ENCODE measurements around the gene CD300LD.
"Not testable (repeated sequence)": the region's sequence is repeated elsewhere in the genome, so short reads cannot be mapped to it uniquely, and the experiment has no call there.

CD300LD gene

GRCh38 chr17:74569020-74570003 lies 22.8 kb downstream of the CD300LD start:
- no peak for DNase-seq

DNA sequence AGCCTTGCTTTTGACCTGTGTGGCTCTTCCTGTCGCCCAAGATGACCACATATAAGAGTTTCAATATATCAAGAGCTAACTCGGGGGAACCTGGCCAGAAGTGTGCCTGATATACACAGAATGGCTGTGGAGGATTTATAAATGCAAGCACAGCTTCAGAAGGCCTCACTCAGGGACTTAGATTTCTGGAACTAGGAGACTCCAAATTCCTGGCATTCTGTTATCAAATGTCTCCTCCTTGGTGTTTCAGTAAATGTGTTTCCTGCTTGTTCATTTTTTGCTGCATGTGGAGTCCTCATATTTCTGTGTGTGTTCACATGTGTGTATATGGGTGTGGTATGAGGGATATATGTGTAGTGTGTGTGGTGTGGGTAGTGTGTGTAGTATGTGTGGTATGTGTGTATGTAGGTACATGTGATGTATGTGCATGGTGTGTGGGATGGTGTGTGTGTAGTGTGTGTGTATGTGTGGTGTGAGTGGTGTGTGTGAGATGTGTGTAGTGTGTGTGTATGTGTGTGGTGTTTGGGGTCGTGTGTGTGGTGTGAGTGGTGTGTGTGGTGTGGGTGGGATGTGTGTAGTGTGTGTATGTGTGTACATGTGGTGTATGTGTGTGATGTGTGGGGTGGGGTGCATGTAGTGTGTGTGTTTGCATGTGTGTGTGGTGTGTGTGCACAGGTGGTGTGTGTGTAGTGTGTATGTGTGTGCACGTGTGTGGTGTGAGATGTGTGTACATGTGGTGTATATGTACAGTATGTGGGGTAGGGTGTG lies 23.8 kb downstream of the CD300LD start:
- DNase-seq: no peak

DNA sequence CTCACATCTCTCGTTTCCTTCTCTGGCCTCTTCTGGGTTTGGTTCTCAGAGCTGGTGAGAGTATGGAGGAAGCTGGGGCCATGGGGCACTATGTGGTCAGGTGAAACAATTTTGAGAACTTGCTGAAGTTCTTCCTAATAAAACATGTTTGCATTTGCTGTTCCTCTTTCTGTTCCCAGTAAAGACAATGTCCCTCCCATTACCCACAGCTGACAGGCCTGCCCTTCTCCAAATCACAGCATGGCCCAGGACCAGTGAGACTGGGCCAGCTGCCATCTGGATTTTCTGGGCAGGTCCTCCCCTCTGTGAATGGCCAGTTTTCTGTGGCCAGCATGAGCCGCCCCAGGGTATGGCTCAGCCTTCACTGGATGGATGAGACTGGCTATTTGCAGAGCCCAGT lies 24.7 kb downstream of the CD300LD start, which contains the start of gene CD300H:
Gene CD300H, minus strand, starts transcription at position 113 of the 400 bp plus-strand sequence.
- DNase-seq: no peak

- DNase-seq: peak in 1 of 2 experiments; percentile 61
Measured at GRCh38 chr17:74566132-74566753, 25.8 kb downstream of the CD300LD start.

GRCh38 chr17:74565126-74565525 lies 27.0 kb downstream of the CD300LD start:
- no peak for DNase-seq

DNA sequence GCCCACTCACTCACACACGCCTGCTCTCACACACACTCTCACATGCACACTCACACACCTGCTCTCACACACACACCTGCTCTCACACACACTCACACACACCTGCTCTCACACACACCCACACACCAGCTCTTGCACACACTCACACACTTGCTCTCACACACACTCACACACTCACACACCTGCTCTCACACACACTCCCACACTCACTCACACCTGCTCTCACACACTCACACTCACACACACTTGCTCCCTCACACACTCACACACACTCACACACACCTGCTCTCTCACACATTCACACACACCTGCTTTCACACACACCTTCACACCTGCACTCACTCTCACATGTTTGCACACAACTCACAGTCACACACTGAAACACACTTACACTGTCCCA lies 28.7 kb downstream of the CD300LD start:
- no peak for DNase-seq

- DNase-seq: no peak
Measured at GRCh38 chr17:74561586-74561985, 30.5 kb downstream of the CD300LD start.

DNA sequence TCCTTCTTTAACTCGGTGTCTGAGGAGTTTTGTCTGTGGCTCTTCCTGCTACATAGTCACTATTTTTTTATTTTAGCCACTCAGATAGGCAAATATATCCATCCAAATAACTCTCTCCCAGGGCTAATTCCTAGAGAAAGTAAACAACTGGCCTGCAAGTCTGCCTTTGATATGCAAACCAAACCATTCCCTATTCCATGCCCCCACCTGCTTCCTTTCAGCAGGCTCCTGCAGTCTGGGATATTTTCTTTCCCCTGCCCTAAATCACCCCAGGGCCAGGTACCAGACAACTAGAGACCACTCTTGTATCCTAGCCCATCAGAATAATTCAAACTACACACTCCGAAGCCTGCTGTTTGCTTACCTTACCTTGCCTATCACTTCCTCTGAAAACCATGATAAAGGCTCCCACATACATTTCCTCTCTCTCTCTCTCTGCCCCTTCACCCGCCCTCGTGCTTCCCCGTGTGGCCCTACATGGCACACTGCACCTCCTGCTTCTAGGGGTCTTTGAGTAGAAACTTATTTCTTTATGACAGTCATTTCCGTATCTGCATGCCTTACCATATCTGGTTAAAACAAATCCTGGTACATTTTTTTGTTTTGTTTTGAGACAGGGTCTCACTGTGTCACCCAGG lies 33.1 kb downstream of the CD300LD start:
- peak; percentile 78 to 89 for DNase-seq

GRCh38 chr17:74558402-74558801 lies 33.7 kb downstream of the CD300LD start:
- not testable (repeated sequence) for DNase-seq

DNA sequence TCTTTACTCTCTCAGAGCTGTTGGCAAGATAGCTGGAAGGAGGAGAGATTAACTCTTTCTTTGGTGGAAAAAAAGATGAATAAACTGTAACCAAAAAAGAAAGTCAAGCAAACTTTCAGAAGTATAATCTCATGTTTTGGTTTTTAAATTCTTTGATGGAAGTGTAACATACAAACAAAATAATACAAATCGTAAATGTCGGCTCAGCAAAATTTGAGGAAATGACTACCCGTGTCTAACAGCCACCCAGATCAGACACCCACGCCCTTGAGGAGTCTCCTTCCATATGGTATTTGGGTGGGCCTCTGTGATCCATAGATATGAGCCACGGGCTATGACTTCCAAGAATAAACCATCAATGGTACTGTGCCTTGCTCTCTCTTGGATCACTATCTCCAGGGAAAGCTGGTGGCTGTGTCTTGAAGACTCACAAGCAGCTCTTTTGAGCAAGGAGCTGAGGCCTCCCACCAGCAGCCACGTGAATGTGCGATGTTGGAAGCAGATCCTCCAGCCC lies 36.6 kb downstream of the CD300LD start:
- DNase-seq: no peak

GRCh38 chr17:74554909-74555308 lies 37.2 kb downstream of the CD300LD start:
- DNase-seq: no peak

DNA sequence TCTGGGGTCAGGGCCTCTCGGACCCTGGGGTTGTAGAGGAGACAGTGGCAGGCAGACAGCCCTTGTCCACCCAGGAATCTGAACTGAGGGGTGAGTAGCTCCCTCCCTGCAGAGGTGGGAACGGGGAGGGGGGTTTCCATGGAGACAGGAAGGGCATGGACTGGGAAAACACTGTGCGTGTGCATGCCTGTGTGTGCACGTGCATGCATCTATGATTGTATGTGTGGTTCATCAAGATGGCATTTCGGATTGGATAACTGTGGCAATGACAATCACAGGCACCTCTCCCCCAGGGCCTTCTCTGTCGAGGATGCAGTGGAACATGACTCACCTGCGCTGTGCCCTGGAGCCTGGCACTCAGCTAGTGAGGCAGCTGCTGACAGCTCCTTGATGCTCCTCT lies 40.0 kb downstream of the CD300LD start:
- DNase-seq: no peak

- no peak for DNase-seq
Measured at GRCh38 chr17:74550602-74551001, 41.5 kb downstream of the CD300LD start.

DNA sequence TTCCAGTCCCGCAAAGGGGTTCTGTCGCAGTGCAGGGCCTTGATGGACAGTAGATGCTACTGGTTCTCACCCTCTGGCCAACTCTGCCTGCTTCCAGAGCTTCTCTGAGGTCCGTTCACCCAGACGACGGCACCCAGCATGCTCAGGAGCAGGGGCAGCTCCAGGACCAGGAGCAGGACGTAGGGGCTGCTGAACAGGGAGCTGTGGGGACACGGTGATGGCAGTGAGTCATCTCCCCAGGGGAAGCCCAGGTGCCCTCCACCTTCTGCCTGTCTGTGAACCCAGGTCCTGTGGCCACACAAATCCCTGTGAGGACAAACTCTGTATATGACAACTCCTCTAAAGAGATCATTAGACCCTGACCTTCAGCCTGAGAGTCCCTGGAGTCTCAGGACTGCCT lies 42.7 kb downstream of the CD300LD start:
- DNase-seq: no peak

DNA sequence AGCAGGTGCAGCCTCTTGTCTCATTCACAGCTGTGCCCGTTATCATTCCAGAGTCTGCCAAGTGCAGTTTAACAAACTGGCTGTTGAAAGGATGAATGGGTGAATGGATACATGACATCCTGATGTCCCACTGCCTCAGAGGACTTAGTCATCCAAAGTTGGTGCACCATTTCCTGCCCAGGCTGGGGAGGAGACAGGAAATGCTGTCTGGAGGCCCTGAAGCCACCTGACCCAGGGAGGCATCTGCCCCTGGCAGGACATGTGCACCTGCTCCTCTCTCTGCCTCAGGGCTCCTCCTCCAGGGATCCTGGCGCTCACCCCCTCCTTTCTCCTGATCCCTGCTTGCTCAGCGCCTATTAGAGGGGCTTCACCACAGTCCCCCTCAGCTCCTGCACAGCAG lies 44.3 kb downstream of the CD300LD start:
- DNase-seq: peak in 1 of 2 experiments; percentile 45

DNA sequence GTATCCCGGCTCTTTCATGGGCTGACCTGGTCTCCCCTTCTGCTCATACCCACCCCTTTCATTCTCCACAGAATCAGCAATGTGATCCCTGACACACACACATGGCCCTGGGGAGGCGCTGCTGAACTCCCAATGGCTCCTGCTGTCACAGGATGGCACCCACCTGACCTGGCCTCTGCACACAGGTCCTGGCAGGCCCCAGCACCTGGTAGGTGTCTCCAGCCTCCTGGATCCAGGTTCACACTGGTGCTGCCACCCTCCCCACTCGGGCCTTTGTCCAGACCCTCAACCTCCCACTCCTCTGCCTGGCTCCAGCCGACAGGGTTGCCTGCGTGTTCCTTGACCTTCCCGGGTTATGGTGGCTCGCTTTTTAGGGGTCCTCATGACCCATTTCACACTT lies 44.8 kb downstream of the CD300LD start:
- no peak for DNase-seq

DNA sequence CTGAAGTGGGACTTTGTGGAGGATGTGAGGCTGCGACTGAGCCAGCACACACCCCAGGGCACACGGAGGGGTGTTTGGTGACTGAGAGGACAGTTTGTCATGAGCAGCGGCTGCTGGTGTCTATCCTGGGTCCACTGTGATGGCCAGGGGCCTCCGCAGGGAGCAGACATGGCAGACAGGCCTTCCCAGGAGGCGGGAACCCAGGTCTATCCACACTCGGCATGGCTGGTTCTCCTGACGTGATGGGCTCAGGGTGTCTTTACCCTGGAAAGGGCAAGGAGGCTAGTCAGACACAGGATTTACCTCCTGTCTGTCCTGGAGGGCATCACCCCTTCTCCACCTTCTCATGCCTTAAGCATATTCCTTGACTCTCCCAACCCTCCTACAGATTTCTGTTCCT lies 45.5 kb downstream of the CD300LD start:
- DNase-seq: no peak

GRCh38 chr17:74545843-74546230 lies 46.2 kb downstream of the CD300LD start, which contains the start of gene CD300C:
Gene CD300C (minus strand): TSS chr17:74546115. CDS start chr17:74545782, 333 bp downstream.
- DNase-seq: no peak

GRCh38 chr17:74544991-74545842 lies 46.9 kb downstream of the CD300LD start:
- no peak for DNase-seq

GRCh38 chr17:74543891-74544760 lies 48.0 kb downstream of the CD300LD start:
- DNase-seq: no peak

All from NCI-H526 (cell line).